IPS-20b (cell line): ENCODE data around the gene JAZF1.

ENCODE experiments used
- H3K27ac ChIP-seq: one replicate; pipeline ENCODE4 v1.5.1; 2013; ENCODE audit warnings: low read length
- H3K27me3 ChIP-seq: 2 replicates; pipeline ENCODE4 v1.6.1; 2013; ENCODE audit warnings: mild to moderate bottlenecking, low read length, inconsistent platforms; ENCODE audit not compliant: insufficient read depth
- H3K36me3 ChIP-seq: 2 replicates; pipeline ENCODE4 v1.6.1; 2013; ENCODE audit warnings: low read depth, mild to moderate bottlenecking, inconsistent platforms, low read length, moderate library complexity; ENCODE audit not compliant: insufficient read depth
- H3K4me1 ChIP-seq: 2 replicates; pipeline ENCODE4 v1.6.1; 2013; ENCODE audit warnings: mild to moderate bottlenecking, control low read depth, inconsistent platforms, low read length, moderate library complexity; ENCODE audit not compliant: insufficient read depth
- H3K4me3 ChIP-seq: 2 replicates; pipeline ENCODE4 v1.5.1; 2013; ENCODE audit warnings: mild to moderate bottlenecking, low read length, inconsistent platforms
- H3K9ac ChIP-seq: 2 replicates; pipeline ENCODE4 v1.6.1; 2013; ENCODE audit warnings: low read depth, mild to moderate bottlenecking, inconsistent platforms, low read length, moderate library complexity
- H3K9me3 ChIP-seq: 2 replicates; pipeline ENCODE4 v1.6.1; 2013; ENCODE audit warnings: mild to moderate bottlenecking, low read depth, low read length, inconsistent platforms; ENCODE audit not compliant: insufficient read depth

The JAZF1 gene

DNA sequence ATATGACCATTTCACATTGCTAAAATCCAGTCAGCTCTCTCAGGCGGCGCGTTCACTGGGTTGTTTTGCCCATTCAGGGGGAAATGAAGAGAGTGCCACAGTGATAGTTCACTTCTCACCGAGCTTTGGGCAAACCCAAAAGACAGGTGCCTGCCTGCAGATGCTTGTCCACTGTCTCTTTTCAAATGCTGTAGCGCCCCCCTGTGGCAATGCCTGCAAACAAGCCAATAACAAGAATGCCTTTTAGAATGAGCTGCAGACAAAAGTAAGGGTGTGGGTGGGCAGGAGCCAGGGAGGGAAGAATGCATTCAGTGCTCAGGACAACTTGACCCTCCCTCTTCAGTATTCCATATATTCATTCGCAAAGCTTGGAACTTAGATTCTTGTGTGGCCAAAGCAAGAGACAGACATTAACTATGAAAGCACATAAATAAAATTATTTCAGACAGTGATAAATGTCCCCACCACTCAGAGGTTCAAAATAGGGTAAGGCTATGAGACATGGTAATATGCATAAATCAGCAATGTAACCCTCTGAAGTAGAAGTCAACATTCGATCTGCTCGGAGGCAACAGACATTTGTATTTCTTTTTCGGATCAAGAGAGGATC is 86.9 kb downstream of the JAZF1 start:
- Histone ChIP-seq H3K27me3 (no peaks in the 10 kb centered on the region), H3K9me3 (no peaks in the 10 kb centered on the region), H3K36me3 (no peaks in the 10 kb centered on the region), H3K9ac (no peak overlapping the region), H3K4me1 (peaks cover 7% of the 10 kb centered on the region; the same call in 1 of the 2 replicates), H3K4me3 (no peak overlapping the region), H3K27ac (no peak overlapping the region)

DNA sequence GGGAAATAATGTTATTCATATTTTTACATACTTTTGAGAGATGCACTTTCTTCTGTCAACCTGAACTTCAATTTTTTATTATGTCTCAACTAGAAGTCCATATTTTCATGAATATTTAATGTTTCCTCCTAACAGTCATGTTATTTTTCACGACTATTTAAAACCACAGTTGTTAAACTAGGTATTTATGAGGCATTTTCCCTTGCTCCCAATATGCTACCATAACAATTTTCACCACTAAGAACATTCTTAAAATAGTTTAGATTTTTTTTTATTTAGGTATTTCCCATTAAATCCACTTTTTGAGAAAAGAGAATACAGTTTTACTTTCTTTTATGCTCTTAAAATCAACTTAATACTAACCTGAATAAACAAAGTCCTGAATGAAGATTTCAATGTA is 89.4 kb downstream of the JAZF1 start:
- H3K9me3 ChIP-seq: no peaks in the 10 kb centered on the region
- no peaks in the 10 kb centered on the region for H3K36me3 ChIP-seq
- no peak overlapping the region for H3K9ac ChIP-seq
- no peak overlapping the region for H3K27ac ChIP-seq
- peaks cover 14% of the 10 kb centered on the region for H3K4me1 ChIP-seq
- H3K27me3 ChIP-seq: no peaks in the 10 kb centered on the region
- no peak overlapping the region for H3K4me3 ChIP-seq

DNA sequence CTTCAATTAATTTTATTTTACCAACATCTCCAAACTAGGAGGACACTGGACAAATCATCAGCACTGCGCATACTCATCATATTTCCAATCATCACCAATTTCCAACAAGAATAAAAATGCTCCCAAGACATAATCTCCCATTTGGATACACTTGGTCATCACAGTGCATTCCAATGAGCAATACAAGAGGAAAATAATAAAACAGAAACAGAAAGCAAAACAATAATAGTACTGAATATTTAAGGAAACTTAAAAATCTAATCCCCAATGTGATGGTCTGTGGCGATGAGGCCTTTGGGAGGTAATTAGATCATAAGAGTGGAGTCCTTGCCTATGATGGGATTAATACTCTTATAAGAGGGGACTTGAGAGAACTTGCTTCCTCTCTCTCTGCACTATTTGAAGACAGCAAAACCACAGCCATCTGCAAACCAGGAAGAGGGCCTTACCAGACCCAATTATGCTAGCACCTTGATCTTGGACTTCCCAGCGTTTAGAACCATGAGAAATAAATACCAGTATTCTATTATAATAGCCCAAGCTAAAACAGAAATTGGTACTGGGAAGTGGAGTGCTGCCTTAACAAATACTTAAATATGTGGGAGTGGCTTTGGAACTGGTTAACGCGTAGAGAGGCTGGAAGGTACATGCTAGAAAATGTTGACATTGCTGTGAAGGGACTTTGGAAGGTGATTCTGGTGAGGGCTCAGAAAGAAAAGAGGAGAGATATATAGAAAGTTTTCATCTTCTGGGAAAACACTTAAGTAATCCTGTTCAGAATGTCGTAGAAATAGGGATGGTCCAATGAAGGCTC is 91.5 kb downstream of the JAZF1 start:
- no peak overlapping the region for H3K27ac ChIP-seq
- peaks cover 14% of the 10 kb centered on the region for H3K4me1 ChIP-seq
- H3K36me3 ChIP-seq: no peaks in the 10 kb centered on the region
- H3K4me3 ChIP-seq: no peak overlapping the region
- H3K9ac ChIP-seq: no peak overlapping the region
- H3K9me3 ChIP-seq: no peaks in the 10 kb centered on the region
- H3K27me3 ChIP-seq: no peaks in the 10 kb centered on the region

DNA sequence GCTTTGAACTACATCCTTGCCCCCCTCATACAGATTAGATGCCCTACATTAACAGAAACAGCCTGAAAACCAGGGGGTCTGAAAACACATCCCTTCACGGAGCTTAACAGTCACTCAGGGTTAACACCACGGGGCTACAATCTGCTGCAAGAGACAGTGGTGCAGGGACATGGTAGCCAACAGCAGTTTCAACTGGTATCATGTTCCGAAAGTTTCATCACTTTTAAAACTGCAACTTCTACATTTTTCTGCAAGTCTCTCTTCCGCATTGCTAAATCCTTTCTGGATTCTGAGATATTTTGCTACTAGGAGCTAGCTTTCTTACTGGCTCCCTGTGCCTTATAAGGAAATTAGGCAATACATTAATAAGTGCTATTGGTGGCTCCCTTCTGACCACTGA is 92.6 kb downstream of the JAZF1 start:
- Histone ChIP-seq H3K27me3 (no peaks in the 10 kb centered on the region), H3K36me3 (no peaks in the 10 kb centered on the region), H3K9ac (no peak overlapping the region), H3K9me3 (no peaks in the 10 kb centered on the region), H3K4me3 (no peak overlapping the region), H3K27ac (no peak overlapping the region), H3K4me1 (peaks cover 14% of the 10 kb centered on the region)

DNA sequence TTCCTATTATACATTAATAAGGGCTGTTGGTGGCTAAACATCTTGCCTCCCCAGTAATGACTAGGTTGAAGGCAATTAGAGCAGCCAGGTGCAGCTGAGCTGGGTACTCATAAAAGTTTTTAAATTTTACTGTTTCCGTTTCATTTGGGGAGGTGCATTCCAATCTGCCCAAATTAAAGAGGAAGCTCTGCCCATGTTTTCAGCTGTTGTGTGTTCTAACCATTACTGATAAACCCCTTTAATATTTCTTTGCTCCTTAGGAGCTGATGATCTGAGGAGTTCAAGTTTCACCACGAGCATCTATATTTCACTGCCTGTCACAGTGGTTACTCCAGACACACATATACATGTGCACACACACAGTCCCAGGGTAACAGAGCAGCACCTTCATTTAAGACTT is 94.4 kb downstream of the JAZF1 start:
- H3K4me1 ChIP-seq: peaks cover 14% of the 10 kb centered on the region
- H3K36me3 ChIP-seq: no peaks in the 10 kb centered on the region
- H3K9me3 ChIP-seq: no peaks in the 10 kb centered on the region
- no peak overlapping the region for H3K4me3 ChIP-seq
- H3K9ac ChIP-seq: no peak overlapping the region
- H3K27ac ChIP-seq: no peak overlapping the region
- H3K27me3 ChIP-seq: no peaks in the 10 kb centered on the region

DNA sequence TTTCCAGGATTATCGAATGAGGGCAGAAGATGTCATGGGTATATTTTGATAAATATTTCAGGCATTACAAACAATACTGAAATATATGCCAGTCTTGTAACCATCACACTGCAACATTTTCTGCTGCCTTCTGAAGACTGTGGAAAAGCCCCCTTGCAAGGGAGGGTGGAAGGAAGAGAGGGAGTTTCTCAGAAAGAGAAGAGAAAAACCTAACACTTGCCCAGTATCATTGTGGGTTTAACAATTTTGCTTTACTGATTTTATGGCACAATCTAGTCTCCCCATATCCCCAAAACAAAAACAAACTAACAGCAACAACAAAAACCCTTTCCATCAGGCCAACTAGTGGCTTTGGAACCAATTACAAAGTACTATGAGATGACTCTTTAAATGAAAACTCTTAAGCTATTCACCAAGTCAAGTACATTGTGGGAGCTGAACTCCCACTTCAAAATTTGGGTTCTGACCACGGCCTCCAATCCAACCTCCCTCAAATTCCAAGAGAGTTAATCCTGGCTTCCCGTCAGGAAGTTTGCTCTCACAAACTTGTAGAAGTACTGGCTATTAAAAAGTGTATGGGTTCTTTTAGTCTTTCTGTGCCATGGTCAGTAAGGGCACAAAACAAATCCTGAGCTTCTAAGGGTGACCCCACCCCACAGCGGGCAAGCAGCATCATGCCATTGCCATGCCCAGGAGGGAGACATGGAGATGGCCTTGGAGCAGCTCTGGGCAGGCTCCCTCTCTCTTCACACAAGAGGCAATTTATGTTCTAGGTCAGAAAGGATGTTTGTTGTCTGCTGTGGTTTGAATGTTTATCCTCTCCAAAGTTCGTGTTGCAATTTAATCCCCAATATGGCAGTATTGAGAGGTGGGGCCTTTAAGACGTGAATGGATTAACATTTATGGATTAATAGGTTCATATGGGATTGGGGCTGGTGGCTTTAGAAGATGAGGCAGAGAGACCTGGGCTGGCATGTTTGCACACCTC is 96.3 kb downstream of the JAZF1 start:
- H3K4me3 ChIP-seq: no peak overlapping the region
- H3K9ac ChIP-seq: no peak overlapping the region
- no peak overlapping the region for H3K27ac ChIP-seq
- no peaks in the 10 kb centered on the region for H3K36me3 ChIP-seq
- H3K9me3 ChIP-seq: no peaks in the 10 kb centered on the region
- H3K27me3 ChIP-seq: no peaks in the 10 kb centered on the region
- peaks cover 14% of the 10 kb centered on the region for H3K4me1 ChIP-seq

DNA sequence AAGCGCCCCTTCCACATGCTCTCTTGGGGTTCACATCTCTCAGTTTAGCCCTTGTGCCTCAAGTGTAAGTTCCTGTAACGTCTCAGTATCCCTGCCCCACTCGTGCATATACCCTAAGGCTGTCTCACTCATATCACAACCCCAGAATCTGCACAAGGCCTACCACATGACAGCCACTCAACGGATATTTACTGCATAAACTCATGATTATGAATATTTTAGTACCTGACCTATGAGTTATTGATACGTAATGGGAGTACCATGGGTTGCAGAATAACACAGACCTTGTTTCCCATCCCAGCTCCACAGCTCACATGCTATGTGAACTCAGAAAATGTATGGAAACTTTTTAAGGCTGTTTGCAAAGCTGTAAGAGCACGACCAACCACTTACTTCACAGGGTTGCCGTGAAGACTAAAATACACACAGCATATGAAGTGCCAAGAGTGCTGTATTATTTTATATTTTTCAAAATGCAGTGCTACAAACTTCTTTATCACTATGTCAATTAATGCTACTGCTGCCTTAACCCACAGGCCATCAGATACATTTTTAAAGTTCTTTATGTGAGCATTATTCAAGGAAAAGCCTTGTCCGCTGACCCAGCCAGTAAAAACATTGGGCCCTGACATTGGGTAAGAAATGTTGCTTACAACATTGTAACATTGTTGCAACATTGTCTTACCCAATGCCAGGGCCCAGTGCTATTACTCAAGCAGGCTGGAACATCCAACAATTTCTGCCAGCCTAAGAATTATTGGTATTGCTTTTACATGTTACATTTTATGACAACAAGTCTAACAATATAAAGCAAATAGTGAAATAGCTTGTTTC is 97.2 kb downstream of the JAZF1 start:
- no peaks in the 10 kb centered on the region for H3K27me3 ChIP-seq
- no peak overlapping the region for H3K9ac ChIP-seq
- H3K4me3 ChIP-seq: no peak overlapping the region
- H3K27ac ChIP-seq: no peak overlapping the region
- H3K9me3 ChIP-seq: no peaks in the 10 kb centered on the region
- H3K4me1 ChIP-seq: peaks cover 6% of the 10 kb centered on the region
- H3K36me3 ChIP-seq: no peaks in the 10 kb centered on the region

DNA sequence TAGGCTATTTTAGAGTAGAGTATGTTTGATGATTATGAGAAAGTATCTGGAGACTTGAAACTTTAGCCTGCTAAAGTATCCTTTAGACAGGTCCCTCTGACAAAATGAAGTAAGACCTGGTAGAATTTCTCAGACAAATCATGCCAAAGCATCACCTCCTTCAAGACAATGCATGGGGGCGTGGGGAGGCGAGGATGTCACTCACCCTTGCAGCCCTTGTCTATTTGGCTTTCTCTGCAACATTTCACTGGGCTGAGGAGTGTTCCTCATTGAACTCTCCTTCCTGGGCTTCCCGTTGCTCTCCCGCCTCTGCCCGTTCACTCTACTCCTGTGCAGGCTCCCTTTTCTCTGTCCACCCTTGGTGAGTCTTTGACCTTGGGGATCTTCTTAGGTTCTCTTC is 98.5 kb downstream of the JAZF1 start:
- H3K4me3 ChIP-seq: no peak overlapping the region
- no peak overlapping the region for H3K27ac ChIP-seq
- H3K4me1 ChIP-seq: no peaks in the 10 kb centered on the region
- H3K9ac ChIP-seq: no peak overlapping the region
- no peaks in the 10 kb centered on the region for H3K27me3 ChIP-seq
- H3K36me3 ChIP-seq: no peaks in the 10 kb centered on the region
- H3K9me3 ChIP-seq: no peaks in the 10 kb centered on the region

DNA sequence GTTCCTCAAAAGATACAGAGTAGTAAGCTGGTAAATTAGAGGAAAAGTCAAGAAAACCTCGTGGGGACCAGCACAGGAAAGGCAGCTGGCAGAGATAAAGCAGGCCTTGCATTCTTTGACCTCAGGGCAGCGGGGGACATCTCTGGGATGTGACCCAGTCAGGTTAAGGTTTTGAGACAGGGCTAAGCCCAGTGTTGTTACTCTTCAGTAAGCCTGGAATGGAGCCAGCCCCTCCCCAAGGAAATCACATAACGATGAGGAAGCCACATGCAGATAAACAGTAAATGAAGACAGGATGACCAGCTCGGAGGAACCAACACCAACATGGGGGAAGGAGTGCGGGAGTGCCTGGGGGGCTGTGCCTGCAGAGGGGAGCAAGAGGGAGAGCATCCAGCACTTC is 99.6 kb downstream of the JAZF1 start:
- H3K4me1 ChIP-seq: no peaks in the 10 kb centered on the region
- no peaks in the 10 kb centered on the region for H3K36me3 ChIP-seq
- no peak overlapping the region for H3K4me3 ChIP-seq
- H3K9me3 ChIP-seq: no peaks in the 10 kb centered on the region
- H3K9ac ChIP-seq: no peak overlapping the region
- no peaks in the 10 kb centered on the region for H3K27me3 ChIP-seq
- H3K27ac ChIP-seq: no peak overlapping the region

DNA sequence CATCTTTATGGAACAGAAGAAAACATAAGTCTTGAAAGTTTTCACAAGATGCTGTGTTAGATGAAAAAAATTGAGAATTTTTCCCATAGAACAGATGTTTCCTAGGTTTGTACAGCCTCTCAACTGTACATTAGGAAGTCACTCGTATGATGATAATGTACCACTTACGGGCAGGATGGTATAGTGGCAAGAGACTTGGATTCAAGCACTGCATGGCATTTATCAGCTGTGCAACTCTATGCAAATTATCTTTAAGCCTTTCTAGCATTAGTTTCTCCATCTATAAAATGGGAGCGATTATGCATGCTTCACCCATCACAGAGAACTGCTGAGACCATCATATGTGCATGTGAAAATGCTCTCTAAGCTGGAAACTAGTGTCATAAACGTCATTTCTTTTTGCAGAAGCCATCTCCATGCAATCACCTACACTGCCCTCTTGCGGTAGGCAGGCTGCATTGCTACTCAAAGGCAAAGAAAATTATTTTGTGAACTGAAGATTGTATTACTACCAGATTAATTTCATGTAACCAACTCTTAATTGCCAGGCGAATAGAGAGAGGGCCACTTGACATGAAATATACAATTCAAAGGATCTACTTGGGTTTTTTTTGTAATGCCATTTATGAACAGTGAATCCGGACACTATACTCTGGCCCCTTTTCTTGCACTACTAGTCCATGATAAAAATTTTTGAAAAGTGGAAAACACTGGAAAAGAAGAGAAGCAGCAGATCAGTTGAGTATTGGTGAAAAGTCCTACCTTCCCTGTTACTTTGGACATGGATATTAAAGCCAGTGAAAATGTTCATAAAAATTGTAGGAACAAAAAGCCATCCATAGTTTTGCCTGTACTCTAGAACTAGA is 102.3 kb downstream of the JAZF1 start:
- H3K9ac ChIP-seq: no peak overlapping the region
- no peaks in the 10 kb centered on the region for H3K27me3 ChIP-seq
- no peaks in the 10 kb centered on the region for H3K9me3 ChIP-seq
- H3K36me3 ChIP-seq: no peaks in the 10 kb centered on the region
- no peak overlapping the region for H3K4me3 ChIP-seq
- no peak overlapping the region for H3K27ac ChIP-seq
- no peaks in the 10 kb centered on the region for H3K4me1 ChIP-seq
